Endothelial cell of umbilical vein (primary cell): Measurements from ENCODE around the gene ETFDH. TPM values are rescaled to one million over a fixed set of nuclear protein-coding genes. Genes with fewer than 3 reads are reported as not detected.

Source experiments
- BruUV-seq: library from RNA; stranded (reverse); fragments of 400-500 nt; replicated peaks from 2 replicates; lab custom pipeline; 2021; lab: Mats Ljungman, UMichigan
- CTCF ChIA-PET: fragments of 300-600, 350-600 bp; sonication (Branson Sonifier 250); formaldehyde crosslinking; loops from one replicate; lab custom pipeline; 2021; ENCODE audit warnings: antibody characterized with exemption, inconsistent platforms; lab: Charles Lee
- POLR2A ChIA-PET: fragments of 300-600, 350-600 bp; sonication (Branson Sonifier 250); formaldehyde crosslinking; loops from one replicate; lab custom pipeline; 2021; ENCODE audit warnings: antibody characterized with exemption, inconsistent platforms; lab: Charles Lee
- DNase-seq: peaks from one replicate; pipeline ENCODE4 v3.0.0-alpha.2; 2011; ENCODE audit warnings: low read depth, low spot score
- FAIRE-seq: peaks from 2 replicates; lab custom pipeline; 2011; peaks lifted over from hg19 to GRCh38; lab: Jason Lieb, UNC
- H2AFZ ChIP-seq: 2 replicates; pipeline ENCODE4 v1.6.0; 2012; ENCODE audit warnings: low read depth, low read length, control low read depth, inconsistent platforms
- H3K27ac ChIP-seq: 2 replicates; pipeline ENCODE4 v1.5.1; 2011; ENCODE audit warnings: low read depth, mild to moderate bottlenecking, control low read depth, low read length, moderate library complexity; ENCODE audit not compliant: insufficient read depth
- H3K27me3 ChIP-seq, 2 experiments: 2 replicates each; pipeline versions ENCODE4 v1.6.0 to v1.6.1; 2011; ENCODE audit warnings: low read length in 2 of 2, mixed read lengths in 1 of 2; ENCODE audit not compliant: control insufficient read depth in 2 of 2, insufficient read depth in 2 of 2
- H3K36me3 ChIP-seq, 2 experiments: 2 replicates in 1 of 2; 3 replicates in 1 of 2; pipeline ENCODE4 v1.5.1; 2011; ENCODE audit warnings: low read length in 2 of 2, mild to moderate bottlenecking in 1 of 2, moderate library complexity in 1 of 2; ENCODE audit not compliant: control insufficient read depth in 2 of 2, insufficient read depth in 2 of 2; ENCODE audit errors: extremely low read depth in 1 of 2
- H3K4me1 ChIP-seq: 3 replicates; pipeline ENCODE4 v1.5.1; 2011; ENCODE audit warnings: mild to moderate bottlenecking, low read length; ENCODE audit not compliant: control insufficient read depth, insufficient read depth; ENCODE audit errors: extremely low read depth
- H3K4me2 ChIP-seq: 2 replicates; pipeline ENCODE4 v1.6.1; 2011; ENCODE audit warnings: low read length, control low read depth, mixed read lengths; ENCODE audit not compliant: insufficient read depth
- H3K4me3 ChIP-seq, 3 experiments: fragments of 200-600 bp in 1 of 3; sonication (generic), shearing (Covaris generic) in 1 of 3; replicated peaks in 1 of 3; 2 replicates each; pipeline ENCODE4 v1.5.1; 2011 to 2016; ENCODE audit warnings: control low read depth in 3 of 3, low read length in 3 of 3, mild to moderate bottlenecking in 2 of 3, inconsistent platforms in 1 of 3, low read depth in 1 of 3, moderate library complexity in 1 of 3; ENCODE audit not compliant: insufficient read depth in 1 of 3
- H3K79me2 ChIP-seq: 2 replicates; pipeline ENCODE4 v1.6.0; 2012; ENCODE audit warnings: low read length, inconsistent platforms; ENCODE audit not compliant: control insufficient read depth, insufficient read depth
- H3K9ac ChIP-seq: replicated peaks from 2 replicates; pipeline ENCODE3; 2011; ENCODE audit warnings: low read length, control low read depth; ENCODE audit not compliant: insufficient read depth; ENCODE audit errors: extremely low read depth
- H3K9me1 ChIP-seq: replicated peaks from 3 replicates; pipeline ENCODE4 v1.6.0; 2011; ENCODE audit warnings: mild to moderate bottlenecking, low read length; ENCODE audit not compliant: control insufficient read depth, insufficient read depth; ENCODE audit errors: extremely low read depth
- H3K9me3 ChIP-seq: replicated peaks from 2 replicates; pipeline ENCODE4 v1.5.1; 2012; ENCODE audit warnings: low read length, inconsistent platforms; ENCODE audit not compliant: control insufficient read depth, insufficient read depth
- H4K20me1 ChIP-seq: replicated peaks from 2 replicates; pipeline ENCODE3; 2011; ENCODE audit warnings: mild to moderate bottlenecking, low read length; ENCODE audit not compliant: control insufficient read depth, insufficient read depth; ENCODE audit errors: extremely low read depth
- CTCF ChIP-seq, 2 donors: IDR thresholded peaks; 1 replicate in 1 of 2; 2 replicates in 1 of 2; pipeline ENCODE4 v1.5.1; 2011; ENCODE audit warnings: low read length in 2 of 2, mild to moderate bottlenecking in 2 of 2, moderate library complexity in 2 of 2, control low read depth in 1 of 2, inconsistent platforms in 1 of 2, low read depth in 1 of 2; ENCODE audit not compliant: insufficient read depth in 1 of 2; ENCODE audit errors: extremely low read depth in 1 of 2
- EZH2 ChIP-seq: IDR thresholded peaks from 2 replicates; pipeline ENCODE4 v1.6.1; 2012; ENCODE audit warnings: borderline replicate concordance, low read depth, mild to moderate bottlenecking, moderate library complexity, low read length, inconsistent platforms; ENCODE audit not compliant: severe bottlenecking
- FOS ChIP-seq: IDR thresholded peaks from 2 replicates; pipeline ENCODE4 v1.6.1; 2011; ENCODE audit warnings: mild to moderate bottlenecking, low read length, moderate library complexity, borderline replicate concordance; ENCODE audit not compliant: insufficient read depth
- GATA2 ChIP-seq: IDR thresholded peaks from 2 replicates; pipeline ENCODE4 v1.7.0; 2011; ENCODE audit warnings: low read depth, mild to moderate bottlenecking, moderate library complexity, mixed read lengths, low read length; ENCODE audit not compliant: insufficient read length, insufficient read depth
- JUN ChIP-seq: IDR thresholded peaks from 2 replicates; pipeline ENCODE4 v1.6.1; 2011; ENCODE audit warnings: borderline replicate concordance, low read depth; ENCODE audit not compliant: insufficient read length, insufficient read depth
- MAX ChIP-seq: IDR thresholded peaks from 2 replicates; pipeline ENCODE4 v1.6.1; 2011; ENCODE audit not compliant: insufficient read depth, insufficient read length
- MYC ChIP-seq: IDR thresholded peaks from one replicate; pipeline ENCODE4 v1.6.1; 2011; ENCODE audit warnings: mild to moderate bottlenecking, low read depth, low read length
- POLR2A ChIP-seq: IDR thresholded peaks from 2 replicates; pipeline ENCODE4 v1.6.1; 2012; ENCODE audit warnings: low read depth, mild to moderate bottlenecking, control low read depth, low read length
- POLR2AphosphoS5 ChIP-seq: IDR thresholded peaks from 2 replicates; pipeline ENCODE4 v1.6.1; 2012; ENCODE audit warnings: low read depth, mild to moderate bottlenecking, control low read depth, low read length, moderate library complexity; ENCODE audit not compliant: insufficient read depth
- dilution Hi-C: fragments of 300-500 bp; cut with MboI; formaldehyde crosslinking; loops from one replicate; pipeline ENCODE4 v1.15.0; 2019; ENCODE audit warnings: low sequenced_read_pairs; ENCODE audit not compliant: extremely low pct_ligation_motif_present
- intact Hi-C: fragments of 100-400 bp; cut with micrococcal nuclease; formaldehyde crosslinking; loops from one replicate; pipeline ENCODE4 v1.10.0; 2022
- polyA plus RNA-seq, 4 experiments: library from polyadenylated mRNA; depleted of rRNA in 3 of 4; stranded (reverse) in 3 of 4; unstranded in 1 of 4; fragments of >200 nt; gene quantifications; 2 replicates each; pipeline versions ENCODE4 v1.2.1 to v1.2.3, GENCODE V29; 2011 to 2012; ENCODE audit warnings: missing spikeins in 1 of 4
- total RNA-seq: library from RNA; stranded (reverse); gene quantifications from 2 replicates; pipeline ENCODE4 v1.2.3, GENCODE V29; 2021

The ETFDH gene
- total and polyA plus RNA-seq, 2 donors (not counting 3 experiments of a cell fraction or from before 2014, with no cell fraction given): 17.3 to 22.3 TPM

GRCh38 chr4:158739600-158739999 is 67.5 kb downstream of the ETFDH start:
- no TSS peak for BruUV-seq
- FAIRE-seq: no peak

More at GRCh38 chr4:158739600-158739999, 67.5 kb downstream of the ETFDH start:
- CTCF ChIA-PET: interaction anchor here (1.3 to 1.4 kb wide), 2 partner anchors 9 kb away, joined by 3 to 4 read pairs; no protein-coding TSS in a partner anchor
- no peak for DNase-seq
- Histone ChIP-seq H3K9me3 (no peaks in the 10 kb centered on the region), H3K9ac (no peak overlapping the region), H3K36me3 (no peaks in the 10 kb centered on the region), H4K20me1 (no peaks in the 10 kb centered on the region), H3K27ac (no peak overlapping the region), H3K4me3 (no peak overlapping the region), H3K27me3 (peaks cover 0 to 6% of the 10 kb centered on the region in 2 experiments), H3K4me1 (no peaks in the 10 kb centered on the region), H3K4me2 (no peak overlapping the region), H3K9me1 (no peaks in the 10 kb centered on the region), H3K79me2 (no peaks in the 10 kb centered on the region), H2AFZ (no peak overlapping the region)
- intact Hi-C loops: no loop called here
- TF ChIP-seq POLR2A (no peak), MYC (no peak), MAX (no peak), POLR2AphosphoS5 (no peak), GATA2 (no peak), JUN (no peak), EZH2 (no peak), FOS (no peak), CTCF (IDR thresholded peaks at IDR 0.05; ENCODE audit: extremely low read depth in 1 of 2, insufficient read depth in 1 of 2, low read depth in 1 of 2, low read length in 2 of 2) (no peak)
- POLR2A ChIA-PET: no interaction called here
- dilution Hi-C loops: no loop called here
